IMR-90 (cell line): ENCODE data around the gene HOXC12. TPM values are rescaled to one million over a fixed set of nuclear protein-coding genes. Genes with fewer than 3 reads are reported as not detected.

ENCODE experiments used
- ATAC-seq: fragments of 200-7000 bp; cut with Tn5 transposase; 2 replicates; pipeline ENCODE4 v1.9.1; 2020; ENCODE audit warnings: low read depth, mild to moderate bottlenecking, moderate library complexity
- BruUV-seq: library from RNA; stranded (reverse); fragments of 400-500 nt; replicated peaks from 2 replicates; lab custom pipeline; 2021; lab: Mats Ljungman, UMichigan
- CTCF ChIA-PET: fragments of 300-600 bp; formaldehyde crosslinking; extraction: SDS; loops from one replicate; lab custom pipeline; 2021; ENCODE audit warnings: antibody characterized with exemption; lab: Yijun Ruan, JAX
- POLR2A ChIA-PET: fragments of 300-600 bp; sonication (Branson Sonifier 250); formaldehyde crosslinking; loops from one replicate; lab custom pipeline; 2022; ENCODE audit warnings: antibody characterized with exemption; ENCODE audit not compliant: unreplicated experiment; lab: Charles Lee
- DNase-seq: peaks from one replicate; pipeline ENCODE4 v3.0.0; 2013
- H2AFZ ChIP-seq: replicated peaks from 2 replicates; pipeline ENCODE3; 2013; ENCODE audit warnings: low read length, mild to moderate bottlenecking; ENCODE audit not compliant: poor library complexity
- H2AK5ac ChIP-seq: 2 replicates; pipeline ENCODE4 v1.6.1; 2013; ENCODE audit warnings: low read depth, low read length, inconsistent platforms
- H2AK9ac ChIP-seq: replicated peaks from 2 replicates; pipeline ENCODE3; 2013; ENCODE audit warnings: mild to moderate bottlenecking, low read depth, low read length, moderate library complexity; ENCODE audit not compliant: poor library complexity
- H2BK120ac ChIP-seq: 2 replicates; pipeline ENCODE4 v1.6.1; 2013; ENCODE audit warnings: low read depth, low read length, inconsistent platforms
- H2BK15ac ChIP-seq: 3 replicates; pipeline ENCODE4 v1.6.1; 2013; ENCODE audit warnings: low read depth, low read length, inconsistent platforms
- H2BK20ac ChIP-seq: 2 replicates; pipeline ENCODE4 v1.6.1; 2013; ENCODE audit warnings: low read depth, mild to moderate bottlenecking, inconsistent platforms, low read length, moderate library complexity
- H2BK5ac ChIP-seq: 2 replicates; pipeline ENCODE4 v1.6.1; 2013; ENCODE audit warnings: mild to moderate bottlenecking, low read depth, low read length, inconsistent platforms; ENCODE audit not compliant: poor library complexity, severe bottlenecking
- H3K14ac ChIP-seq: replicated peaks from 2 replicates; pipeline ENCODE4 v1.6.1; 2013; ENCODE audit warnings: low read depth, low read length, inconsistent platforms
- H3K18ac ChIP-seq: 2 replicates; pipeline ENCODE4 v1.6.1; 2013; ENCODE audit warnings: low read depth, low read length, control low read depth
- H3K23ac ChIP-seq: 2 replicates; pipeline ENCODE4 v1.6.1; 2013; ENCODE audit warnings: low read depth, low read length, inconsistent platforms
- H3K27ac ChIP-seq: 2 replicates; pipeline ENCODE4 v1.5.1; 2013; ENCODE audit warnings: mild to moderate bottlenecking, control low read depth, low read length; ENCODE audit not compliant: insufficient read depth
- H3K27me3 ChIP-seq: 2 replicates; pipeline ENCODE4 v1.6.1; 2013; ENCODE audit warnings: low read length; ENCODE audit not compliant: control insufficient read depth, insufficient read depth
- H3K36me3 ChIP-seq: 2 replicates; pipeline ENCODE4 v1.6.1; 2013; ENCODE audit warnings: low read length, mixed read lengths; ENCODE audit not compliant: control insufficient read depth, insufficient read depth
- H3K4ac ChIP-seq: 2 replicates; pipeline ENCODE4 v1.6.1; 2013; ENCODE audit warnings: low read depth, low read length, inconsistent platforms
- H3K4me1 ChIP-seq: 2 replicates; pipeline ENCODE4 v1.6.1; 2013; ENCODE audit warnings: low read length, mixed read lengths; ENCODE audit not compliant: control insufficient read depth, insufficient read depth
- H3K4me2 ChIP-seq: 2 replicates; pipeline ENCODE4 v1.6.1; 2013; ENCODE audit warnings: low read depth, mild to moderate bottlenecking, control low read depth, low read length, moderate library complexity
- H3K4me3 ChIP-seq: 2 replicates; pipeline ENCODE4 v1.5.1; 2013; ENCODE audit warnings: low read depth, mild to moderate bottlenecking, control low read depth, low read length, moderate library complexity; ENCODE audit not compliant: insufficient read depth
- H3K56ac ChIP-seq: 2 replicates; pipeline ENCODE4 v1.6.1; 2013; ENCODE audit warnings: low read length, inconsistent platforms; ENCODE audit not compliant: insufficient read depth; ENCODE audit errors: extremely low read depth
- H3K79me1 ChIP-seq, 2 experiments: 2 replicates each; pipeline ENCODE4 v1.6.1; 2013; ENCODE audit warnings: low read length in 2 of 2, inconsistent platforms in 1 of 2, low read depth in 1 of 2
- H3K9ac ChIP-seq: 2 replicates; pipeline ENCODE4 v1.6.1; 2013; ENCODE audit warnings: low read depth, low read length, control low read depth
- H3K9me1 ChIP-seq: 2 replicates; pipeline ENCODE4 v1.6.1; 2013; ENCODE audit warnings: low read length, inconsistent platforms; ENCODE audit not compliant: insufficient read depth
- H3K9me3 ChIP-seq: 2 replicates; pipeline ENCODE4 v1.6.1; 2013; ENCODE audit warnings: low read length; ENCODE audit not compliant: control insufficient read depth, insufficient read depth
- H4K20me1 ChIP-seq: 2 replicates; pipeline ENCODE4 v1.6.1; 2013; ENCODE audit warnings: low read length, inconsistent platforms; ENCODE audit not compliant: insufficient read depth
- H4K5ac ChIP-seq: 2 replicates; pipeline ENCODE4 v1.6.1; 2013; ENCODE audit warnings: mild to moderate bottlenecking, low read depth, low read length, control low read depth
- H4K8ac ChIP-seq, 2 experiments: 2 replicates each; pipeline ENCODE4 v1.6.1; 2013; ENCODE audit warnings: low read depth in 2 of 2, low read length in 2 of 2, control low read depth in 1 of 2, inconsistent platforms in 1 of 2
- H4K91ac ChIP-seq: 2 replicates; pipeline ENCODE4 v1.6.1; 2013; ENCODE audit warnings: low read depth, low read length, inconsistent platforms; ENCODE audit not compliant: insufficient read depth
- BHLHE40 ChIP-seq: fragments of 150-350 bp; IDR thresholded peaks from 2 replicates; pipeline ENCODE4 v1.6.1; 2016; ENCODE audit warnings: mild to moderate bottlenecking, low read depth, low read length
- CEBPB ChIP-seq: IDR thresholded peaks from 2 replicates; pipeline ENCODE4 v1.6.1; 2012; ENCODE audit warnings: low read depth, low read length, improper control_type of control experiment
- FOS ChIP-seq: fragments of 150-350 bp; IDR thresholded peaks from 2 replicates; pipeline ENCODE4 v1.6.1; 2016; ENCODE audit warnings: low read depth, low read length
- MAFK ChIP-seq: IDR thresholded peaks from 2 replicates; pipeline ENCODE4 v1.6.1; 2012; ENCODE audit warnings: low read depth, low read length, improper control_type of control experiment
- MAZ ChIP-seq: IDR thresholded peaks from 2 replicates; pipeline ENCODE4 v1.6.1; 2012; ENCODE audit warnings: low read depth, mild to moderate bottlenecking, low read length, improper control_type of control experiment, moderate library complexity, borderline replicate concordance
- MXI1 ChIP-seq: IDR thresholded peaks from 2 replicates; pipeline ENCODE4 v1.6.1; 2012; ENCODE audit warnings: low read depth, mild to moderate bottlenecking, low read length, moderate library complexity, borderline replicate concordance
- RAD21 ChIP-seq: IDR thresholded peaks from 2 replicates; pipeline ENCODE4 v1.6.1; 2012; ENCODE audit warnings: low read length, improper control_type of control experiment
- RCOR1 ChIP-seq: IDR thresholded peaks from 2 replicates; pipeline ENCODE4 v1.6.1; 2012; ENCODE audit warnings: mild to moderate bottlenecking, low read length, improper control_type of control experiment; ENCODE audit not compliant: insufficient replicate concordance
- RFX5 ChIP-seq: IDR thresholded peaks from 2 replicates; pipeline ENCODE4 v1.8.0; 2012; ENCODE audit warnings: low read depth, mild to moderate bottlenecking, low read length, moderate library complexity
- SMC3 ChIP-seq: fragments of 150-350 bp; IDR thresholded peaks from 2 replicates; pipeline ENCODE4 v1.6.1; 2016; ENCODE audit warnings: low read depth, mild to moderate bottlenecking, antibody characterized with exemption, low read length, moderate library complexity
- WGBS, 2 experiments: methylation state at CpG; one replicate each; pipeline versions ENCODE4 v1.1.5 to v1.1.7; 2013; ENCODE audit warnings: missing lambda C conversion rate in 2 of 2; ENCODE audit not compliant: insufficient read length in 1 of 2; ENCODE audit errors: extremely low coverage in 2 of 2; 5-methylcytosine and 5-hydroxymethylcytosine counted together
- dilution Hi-C: fragments of 300-500 bp; cut with HindIII; formaldehyde crosslinking; loops from one replicate; pipeline ENCODE4 v1.14.3; 2018; ENCODE audit warnings: low sequenced_read_pairs; ENCODE audit not compliant: unreplicated experiment
- in situ Hi-C: fragments of 300-500 bp; cut with MboI; formaldehyde crosslinking; loops from 3 replicates; pipeline ENCODE4 v1.14.3; 2019; ENCODE audit warnings: low sequenced_read_pairs, inconsistent platforms, mixed read lengths
- intact Hi-C: fragments of 100-400 bp; cut with micrococcal nuclease; formaldehyde crosslinking; loops from 2 replicates; pipeline ENCODE4 v1.10.0; 2022
- polyA plus RNA-seq, 3 experiments: library from polyadenylated mRNA; depleted of rRNA; stranded (reverse); fragments of >200 nt; gene quantifications; 2 replicates each; pipeline ENCODE4 v1.2.3, GENCODE V29; 2012; ENCODE audit warnings: low replicate concordance in 1 of 3
- total RNA-seq: library from RNA; depleted of rRNA; stranded (reverse); fragments of >200 nt; gene quantifications from 2 replicates; pipeline ENCODE4 v1.2.3, GENCODE V29; 2012
- TF ChIP-seq, protein P1 (sequence below): fragments of 150-350 bp; IDR thresholded peaks from 2 replicates; pipeline ENCODE4 v1.6.1; 2016; ENCODE audit warnings: low read depth, mild to moderate bottlenecking, low read length, moderate library complexity, borderline replicate concordance
- TF ChIP-seq, protein P2 (sequence below): fragments of 150-350 bp; IDR thresholded peaks from 2 replicates; pipeline ENCODE4 v1.6.1; 2017; ENCODE audit warnings: mild to moderate bottlenecking, antibody characterized with exemption, low read length, low read depth

Gene HOXC12
- total and polyA plus RNA-seq, 2 of the 4 experiments (the other 2 are of a cell fraction) = not detected

DNA sequence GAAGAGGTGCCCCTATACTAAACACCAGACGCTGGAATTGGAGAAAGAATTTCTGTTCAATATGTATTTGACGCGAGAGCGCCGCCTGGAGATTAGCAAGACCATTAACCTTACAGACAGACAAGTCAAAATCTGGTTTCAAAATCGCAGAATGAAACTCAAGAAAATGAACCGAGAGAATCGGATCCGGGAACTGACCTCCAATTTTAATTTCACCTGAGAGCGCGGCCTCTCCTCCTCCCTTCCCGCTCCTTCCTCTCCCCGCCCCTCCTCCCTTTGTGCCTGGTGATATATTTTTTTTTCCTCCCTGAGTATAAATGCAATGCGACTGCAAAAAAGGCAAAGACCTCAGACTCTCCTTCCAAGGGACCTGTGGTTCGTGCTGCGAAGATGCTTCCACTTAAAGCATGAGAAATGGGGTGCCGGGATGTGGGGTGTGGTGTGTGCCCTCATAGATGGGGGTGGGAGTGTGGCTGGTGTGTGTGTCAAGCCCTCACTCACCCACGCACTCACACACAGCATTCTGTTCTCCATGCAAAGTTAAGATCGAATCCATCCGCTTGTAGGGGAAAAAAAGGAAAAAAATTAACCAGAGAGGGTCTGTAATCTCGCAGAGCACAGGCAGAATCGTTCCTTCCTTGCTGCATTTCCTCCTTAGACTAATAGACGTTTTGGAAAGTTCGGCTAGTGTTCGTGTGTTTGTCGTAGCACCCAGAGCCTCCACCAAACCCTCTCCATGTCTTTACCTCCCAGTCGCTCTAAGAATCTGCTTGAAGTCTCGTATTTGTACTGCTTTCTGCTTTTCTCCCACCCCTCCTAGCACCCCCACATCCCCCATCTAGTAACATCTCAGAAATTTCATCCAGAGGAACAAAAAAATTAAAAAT lies 34.8 kb downstream of the HOXC12 start (continued):
- no peak for TF ChIP-seq MAZ
- TF ChIP-seq BHLHE40 = no peak

DNA sequence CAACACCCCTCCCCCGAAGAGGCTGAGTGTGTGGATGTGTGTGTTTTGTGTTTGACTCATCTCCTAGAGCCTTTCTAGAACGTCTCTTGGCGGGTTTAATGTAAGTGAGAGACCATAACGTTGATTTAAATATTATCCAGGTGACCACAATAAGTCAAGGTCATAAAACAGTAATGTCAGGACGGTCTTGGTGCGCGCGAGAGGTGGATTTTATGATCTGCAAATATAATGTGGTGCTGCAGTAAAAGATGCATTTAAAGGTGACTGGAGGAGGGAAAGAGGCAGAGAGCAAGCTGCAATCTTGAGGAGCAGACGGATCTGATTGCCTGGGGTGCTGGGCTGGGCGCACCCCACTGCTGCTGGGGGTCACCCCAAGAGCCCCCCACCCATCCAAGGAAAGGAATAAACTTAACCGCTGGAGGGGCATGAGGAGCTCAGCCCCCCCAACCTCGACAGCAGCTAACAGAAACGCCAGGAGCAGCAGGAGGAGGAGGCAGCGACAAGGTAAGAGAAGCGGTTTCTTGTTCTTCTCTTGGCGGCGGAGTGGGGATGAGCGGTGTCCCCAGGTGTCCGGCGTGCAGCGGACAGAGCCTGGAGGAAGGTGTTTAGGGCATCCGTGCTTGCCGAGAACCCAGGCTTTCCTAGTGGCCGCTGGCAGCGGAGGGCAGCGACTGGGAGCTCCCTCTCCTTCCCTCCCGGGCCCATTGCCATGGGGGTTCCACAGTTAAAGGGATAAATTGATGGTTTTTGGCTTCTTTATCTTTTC lies 35.8 kb downstream of the HOXC12 start:
- POLR2A ChIA-PET = no interaction called here
- H3K14ac ChIP-seq = no peak overlapping the region
- intact Hi-C loops = no loop called here
- peaks cover 3% of the 10 kb centered on the region; the same call in 1 of the 2 replicates for H3K4me1 ChIP-seq
- H3K18ac ChIP-seq = no peak overlapping the region
- BruUV-seq = no TSS peak
- no peaks in the 10 kb centered on the region for H3K36me3 ChIP-seq
- no peak overlapping the region for H3K27ac ChIP-seq
- no peak overlapping the region for H3K4ac ChIP-seq
- CTCF ChIA-PET = interaction anchor here (2.3 kb wide), 1 partner anchor 211 kb away, joined by 8 read pairs; no protein-coding TSS in a partner anchor
- no peak overlapping the region for H2BK120ac ChIP-seq
- no peak overlapping the region for H4K91ac ChIP-seq
- no peaks in the 10 kb centered on the region for H3K79me1 ChIP-seq
- H3K4me3 ChIP-seq = no peak overlapping the region
- no peak overlapping the region for H2BK5ac ChIP-seq
- H4K5ac ChIP-seq = no peak overlapping the region
- H3K9me1 ChIP-seq = no peaks in the 10 kb centered on the region
- peaks cover 98% of the 10 kb centered on the region for H3K27me3 ChIP-seq
- H3K9me3 ChIP-seq = peaks cover 15% of the 10 kb centered on the region
- no peak for DNase-seq
- H2BK20ac ChIP-seq = no peak overlapping the region
- no peak overlapping the region for H3K4me2 ChIP-seq
- WGBS, 2 experiments = 5% methylated on average over 4 of the region's 27 CpGs; no CpG with 5 or more reads in 1 of the 2 experiments
- H2BK15ac ChIP-seq = no peak overlapping the region
- peak overlapping the region; percentile 37 for H2AFZ ChIP-seq
- no peak overlapping the region for H2AK9ac ChIP-seq
- no peak overlapping the region for H3K9ac ChIP-seq
- no peak overlapping the region for H3K56ac ChIP-seq
- dilution Hi-C loops = no loop called here
- in situ Hi-C loops = loop anchor here (10.0 kb wide), 2 partner anchors 226 to 384 kb away; no protein-coding TSS in a partner anchor
- H4K8ac ChIP-seq = no peak overlapping the region
- H3K23ac ChIP-seq = no peak overlapping the region
- no peak overlapping the region for H2AK5ac ChIP-seq
- no peaks in the 10 kb centered on the region; the same call in 1 of the 2 replicates for H4K20me1 ChIP-seq
- no peak for ATAC-seq
- TF ChIP-seq FOS (no peak), SMC3 (no peak), MAFK (no peak), CEBPB (no peak), MAZ (no peak), RAD21 (no peak), MXI1 (no peak), RCOR1 (no peak), BHLHE40 (no peak), RFX5 (no peak)
- TF ChIP-seq, protein P1, sequence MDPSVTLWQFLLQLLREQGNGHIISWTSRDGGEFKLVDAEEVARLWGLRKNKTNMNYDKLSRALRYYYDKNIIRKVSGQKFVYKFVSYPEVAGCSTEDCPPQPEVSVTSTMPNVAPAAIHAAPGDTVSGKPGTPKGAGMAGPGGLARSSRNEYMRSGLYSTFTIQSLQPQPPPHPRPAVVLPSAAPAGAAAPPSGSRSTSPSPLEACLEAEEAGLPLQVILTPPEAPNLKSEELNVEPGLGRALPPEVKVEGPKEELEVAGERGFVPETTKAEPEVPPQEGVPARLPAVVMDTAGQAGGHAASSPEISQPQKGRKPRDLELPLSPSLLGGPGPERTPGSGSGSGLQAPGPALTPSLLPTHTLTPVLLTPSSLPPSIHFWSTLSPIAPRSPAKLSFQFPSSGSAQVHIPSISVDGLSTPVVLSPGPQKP = no peak
- TF ChIP-seq, protein P2, sequence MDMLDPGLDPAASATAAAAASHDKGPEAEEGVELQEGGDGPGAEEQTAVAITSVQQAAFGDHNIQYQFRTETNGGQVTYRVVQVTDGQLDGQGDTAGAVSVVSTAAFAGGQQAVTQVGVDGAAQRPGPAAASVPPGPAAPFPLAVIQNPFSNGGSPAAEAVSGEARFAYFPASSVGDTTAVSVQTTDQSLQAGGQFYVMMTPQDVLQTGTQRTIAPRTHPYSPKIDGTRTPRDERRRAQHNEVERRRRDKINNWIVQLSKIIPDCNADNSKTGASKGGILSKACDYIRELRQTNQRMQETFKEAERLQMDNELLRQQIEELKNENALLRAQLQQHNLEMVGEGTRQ = no peak
